Gastrocnemius medialis (tissue), 4 donors: ENCODE measurements around the gene CTDSPL.

Experiments used
- POLR2A ChIP-seq, 2 donors: fragments of 450-650 bp; IDR thresholded peaks; one replicate each; pipeline ENCODE4 v1.6.1; 2017; ENCODE audit warnings: antibody characterized with exemption in 2 of 2, mild to moderate bottlenecking in 2 of 2, moderate library complexity in 2 of 2
- TF ChIP-seq, protein P1 (sequence below), 5 experiments: fragments of 450-650 bp in 3 of 5; fragments of 200-600 bp in 2 of 5; sonication (generic) in 2 of 5; IDR thresholded peaks in 4 of 5; conservative IDR thresholded peaks in 1 of 5; 1 replicate in 4 of 5; 2 replicates in 1 of 5; pipeline ENCODE4 v1.5.1; 2016 to 2019; ENCODE audit warnings: antibody characterized with exemption in 5 of 5, mild to moderate bottlenecking in 3 of 5, moderate library complexity in 3 of 5

DNA sequence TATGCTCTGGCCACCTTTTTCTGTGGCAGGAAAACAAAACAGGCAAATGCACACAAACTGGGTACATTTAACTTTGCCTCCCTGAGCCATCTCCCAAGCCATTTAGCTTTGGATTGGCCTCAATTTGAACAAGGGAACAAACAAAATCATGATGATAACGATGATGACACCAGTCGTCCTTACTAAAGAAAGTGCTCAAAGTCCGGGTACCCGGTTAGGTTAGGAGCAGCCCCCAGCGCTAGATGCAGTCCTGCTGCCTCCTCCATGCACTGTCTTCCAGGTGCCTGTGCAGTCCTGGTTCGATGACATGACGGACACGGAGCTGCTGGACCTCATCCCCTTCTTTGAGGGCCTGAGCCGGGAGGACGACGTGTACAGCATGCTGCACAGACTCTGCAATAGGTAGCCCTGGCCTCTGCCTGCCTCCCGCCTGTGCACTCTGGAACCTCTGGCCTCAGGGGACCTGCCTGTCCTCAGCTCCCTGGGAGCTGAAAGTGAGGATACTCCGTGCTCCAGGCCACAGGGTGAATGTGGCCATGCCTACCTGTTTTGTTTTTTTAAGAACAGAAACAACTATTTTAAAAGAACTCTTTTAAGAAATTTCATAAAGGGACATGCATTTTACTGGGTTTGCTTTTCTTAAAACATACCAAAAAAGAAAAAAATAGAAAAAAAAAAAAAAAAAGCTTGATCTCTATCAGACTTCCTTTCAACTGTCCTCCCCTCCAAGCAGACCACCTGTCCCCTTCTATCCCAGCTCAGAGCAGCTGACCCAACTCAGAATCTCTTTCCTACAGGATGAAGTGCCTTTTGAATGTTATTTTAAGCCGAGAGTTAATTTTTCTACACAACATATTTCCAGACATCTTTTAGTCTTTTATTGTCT is 119.0 kb downstream of the CTDSPL start:
- TF ChIP-seq, protein P1, sequence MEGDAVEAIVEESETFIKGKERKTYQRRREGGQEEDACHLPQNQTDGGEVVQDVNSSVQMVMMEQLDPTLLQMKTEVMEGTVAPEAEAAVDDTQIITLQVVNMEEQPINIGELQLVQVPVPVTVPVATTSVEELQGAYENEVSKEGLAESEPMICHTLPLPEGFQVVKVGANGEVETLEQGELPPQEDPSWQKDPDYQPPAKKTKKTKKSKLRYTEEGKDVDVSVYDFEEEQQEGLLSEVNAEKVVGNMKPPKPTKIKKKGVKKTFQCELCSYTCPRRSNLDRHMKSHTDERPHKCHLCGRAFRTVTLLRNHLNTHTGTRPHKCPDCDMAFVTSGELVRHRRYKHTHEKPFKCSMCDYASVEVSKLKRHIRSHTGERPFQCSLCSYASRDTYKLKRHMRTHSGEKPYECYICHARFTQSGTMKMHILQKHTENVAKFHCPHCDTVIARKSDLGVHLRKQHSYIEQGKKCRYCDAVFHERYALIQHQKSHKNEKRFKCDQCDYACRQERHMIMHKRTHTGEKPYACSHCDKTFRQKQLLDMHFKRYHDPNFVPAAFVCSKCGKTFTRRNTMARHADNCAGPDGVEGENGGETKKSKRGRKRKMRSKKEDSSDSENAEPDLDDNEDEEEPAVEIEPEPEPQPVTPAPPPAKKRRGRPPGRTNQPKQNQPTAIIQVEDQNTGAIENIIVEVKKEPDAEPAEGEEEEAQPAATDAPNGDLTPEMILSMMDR (IDR thresholded peaks at IDR 0.05 in 4 of 5, conservative IDR thresholded peaks at IDR 0.05 in 1 of 5) = no peak
- no peak for TF ChIP-seq POLR2A (IDR thresholded peaks at IDR 0.05)
